Liver (tissue), 9 donors: ENCODE measurements around the gene SLCO4A1. TPM values are rescaled to one million over a fixed set of nuclear protein-coding genes. Genes with fewer than 3 reads are reported as not detected.

Experiments
- DNase-seq: peaks from one replicate; pipeline ENCODE4 v3.0.0-alpha.2; 2017; ENCODE audit warnings: low spot score
- H3K27ac ChIP-seq, 2 donors: one replicate each; pipeline ENCODE4 v1.7.0; 2013; ENCODE audit warnings: inconsistent platforms in 2 of 2, low read length in 2 of 2, control low read depth in 1 of 2, low read depth in 1 of 2, mild to moderate bottlenecking in 1 of 2
- H3K27me3 ChIP-seq, 4 donors: one replicate each; pipeline versions ENCODE4 v1.6.1 to v1.7.0; 2013; ENCODE audit warnings: low read length in 3 of 4, inconsistent platforms in 1 of 4, mild to moderate bottlenecking in 1 of 4, moderate library complexity in 1 of 4; ENCODE audit not compliant: control insufficient read depth in 4 of 4, insufficient read depth in 4 of 4
- H3K36me3 ChIP-seq, 4 donors: one replicate each; pipeline versions ENCODE4 v1.6.1 to v1.7.0; 2013; ENCODE audit warnings: low read length in 3 of 4, mild to moderate bottlenecking in 3 of 4, low read depth in 1 of 4, moderate library complexity in 1 of 4; ENCODE audit not compliant: control insufficient read depth in 4 of 4, insufficient read depth in 3 of 4
- H3K4me1 ChIP-seq, 4 donors: one replicate each; pipeline versions ENCODE4 v1.6.1 to v1.7.0; 2013; ENCODE audit warnings: low read length in 3 of 4, mild to moderate bottlenecking in 3 of 4, moderate library complexity in 1 of 4; ENCODE audit not compliant: control insufficient read depth in 4 of 4, insufficient read depth in 4 of 4
- H3K4me3 ChIP-seq, 3 donors: one replicate each; pipeline versions ENCODE4 v1.6.1 to v1.7.0; 2013; ENCODE audit warnings: low read length in 3 of 3, control low read depth in 1 of 3, low read depth in 1 of 3, mild to moderate bottlenecking in 1 of 3
- H3K9ac ChIP-seq, 2 donors: one replicate each; pipeline ENCODE4 v1.7.0; 2013; ENCODE audit warnings: low read length in 2 of 2, mild to moderate bottlenecking in 2 of 2, moderate library complexity in 2 of 2, control low read depth in 1 of 2, low read depth in 1 of 2
- H3K9me3 ChIP-seq, 4 donors: one replicate each; pipeline versions ENCODE4 v1.6.1 to v1.7.0; 2013; ENCODE audit warnings: low read length in 3 of 4; ENCODE audit not compliant: control insufficient read depth in 4 of 4
- ATF3 ChIP-seq: IDR thresholded peaks from 2 replicates; pipeline ENCODE4 v1.6.1; 2016; ENCODE audit warnings: antibody characterized with exemption
- EGR1 ChIP-seq, 2 donors: IDR thresholded peaks; 2 replicates each; pipeline ENCODE4 v1.6.1; 2016 to 2018; ENCODE audit warnings: antibody characterized with exemption in 2 of 2, low read depth in 2 of 2
- HNF4A ChIP-seq, 2 donors: conservative IDR thresholded peaks; 2 replicates each; pipeline ENCODE4 v1.6.1; 2016; ENCODE audit warnings: antibody characterized with exemption in 2 of 2, mild to moderate bottlenecking in 2 of 2
- JUND ChIP-seq, 2 donors: IDR thresholded peaks; 2 replicates each; pipeline ENCODE4 v1.6.1; 2016; ENCODE audit warnings: antibody characterized with exemption in 2 of 2
- MAX ChIP-seq: IDR thresholded peaks from 2 replicates; pipeline ENCODE4 v1.6.1; 2016; ENCODE audit warnings: antibody characterized with exemption
- RAD21 ChIP-seq, 2 donors: IDR thresholded peaks; 2 replicates each; pipeline ENCODE4 v1.6.1; 2016; ENCODE audit warnings: antibody characterized with exemption in 2 of 2, mild to moderate bottlenecking in 2 of 2
- REST ChIP-seq: IDR thresholded peaks from 2 replicates; pipeline ENCODE4 v1.6.1; 2016; ENCODE audit warnings: antibody characterized with exemption, mild to moderate bottlenecking
- RXRA ChIP-seq, 2 donors: IDR thresholded peaks; 2 replicates each; pipeline ENCODE4 v1.6.1; 2017 to 2018; ENCODE audit warnings: antibody characterized with exemption in 2 of 2, mild to moderate bottlenecking in 1 of 2
- YY1 ChIP-seq: IDR thresholded peaks from 2 replicates; pipeline ENCODE4 v1.6.1; 2016; ENCODE audit warnings: antibody characterized with exemption, mild to moderate bottlenecking
- WGBS: extraction: QIAGEN DNeasy Blood & Tissue Kit; methylation state at CpG from one replicate; pipeline ENCODE4 v1.1.7; 2013; 5-methylcytosine and 5-hydroxymethylcytosine counted together
- polyA plus RNA-seq, 2 donors: library from polyadenylated mRNA; stranded (reverse) in 1 of 2; unstranded in 1 of 2; fragments of 200-250 nt in 1 of 2; fragments of >200 nt in 1 of 2; fragmentation: Nextera tagmentation in 1 of 2; extraction: Ambion mirVana in 1 of 2; gene quantifications; one replicate each; pipeline versions ENCODE4 v1.2.1 to v1.2.3, GENCODE V29; 2013 to 2015
- total RNA-seq, 2 donors: library from RNA; depleted of rRNA; stranded (reverse); fragments of >200 nt; gene quantifications; one replicate each; pipeline ENCODE4 v1.2.3, GENCODE V29; 2014
- TF ChIP-seq, protein P1 (sequence below): fragments of 150-350 bp; IDR thresholded peaks from 2 replicates; pipeline ENCODE4 v1.5.1; 2017; ENCODE audit warnings: improper control_type of control experiment, low read depth, low read length; ENCODE audit not compliant: missing input control
- TF ChIP-seq, protein P2 (sequence below): IDR thresholded peaks from 2 replicates; pipeline ENCODE4 v1.6.1; 2016; ENCODE audit warnings: antibody characterized with exemption
- donor health status: healthy.
- donor health status: healthy.
- donor health status: healthy.
- donor health status: healthy.
- donor health status: healthy.

SLCO4A1 gene
- total and polyA plus RNA-seq, 4 donors, result 1.3 to 4.3 (median 2.6) TPM

GRCh38 chr20:62694868-62695267 lies 52.6 kb downstream of the SLCO4A1 start:
- TF ChIP-seq JUND (IDR thresholded peaks at IDR 0.05), result no peak
- no peak for TF ChIP-seq ATF3
- no peak for TF ChIP-seq RXRA (IDR thresholded peaks at IDR 0.05)
- no peak for TF ChIP-seq YY1
- TF ChIP-seq MAX, result no peak
- TF ChIP-seq REST, result no peak
- TF ChIP-seq, protein P1, sequence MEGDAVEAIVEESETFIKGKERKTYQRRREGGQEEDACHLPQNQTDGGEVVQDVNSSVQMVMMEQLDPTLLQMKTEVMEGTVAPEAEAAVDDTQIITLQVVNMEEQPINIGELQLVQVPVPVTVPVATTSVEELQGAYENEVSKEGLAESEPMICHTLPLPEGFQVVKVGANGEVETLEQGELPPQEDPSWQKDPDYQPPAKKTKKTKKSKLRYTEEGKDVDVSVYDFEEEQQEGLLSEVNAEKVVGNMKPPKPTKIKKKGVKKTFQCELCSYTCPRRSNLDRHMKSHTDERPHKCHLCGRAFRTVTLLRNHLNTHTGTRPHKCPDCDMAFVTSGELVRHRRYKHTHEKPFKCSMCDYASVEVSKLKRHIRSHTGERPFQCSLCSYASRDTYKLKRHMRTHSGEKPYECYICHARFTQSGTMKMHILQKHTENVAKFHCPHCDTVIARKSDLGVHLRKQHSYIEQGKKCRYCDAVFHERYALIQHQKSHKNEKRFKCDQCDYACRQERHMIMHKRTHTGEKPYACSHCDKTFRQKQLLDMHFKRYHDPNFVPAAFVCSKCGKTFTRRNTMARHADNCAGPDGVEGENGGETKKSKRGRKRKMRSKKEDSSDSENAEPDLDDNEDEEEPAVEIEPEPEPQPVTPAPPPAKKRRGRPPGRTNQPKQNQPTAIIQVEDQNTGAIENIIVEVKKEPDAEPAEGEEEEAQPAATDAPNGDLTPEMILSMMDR, result no peak
- no peak for TF ChIP-seq RAD21 (IDR thresholded peaks at IDR 0.05)
- TF ChIP-seq, protein P2, sequence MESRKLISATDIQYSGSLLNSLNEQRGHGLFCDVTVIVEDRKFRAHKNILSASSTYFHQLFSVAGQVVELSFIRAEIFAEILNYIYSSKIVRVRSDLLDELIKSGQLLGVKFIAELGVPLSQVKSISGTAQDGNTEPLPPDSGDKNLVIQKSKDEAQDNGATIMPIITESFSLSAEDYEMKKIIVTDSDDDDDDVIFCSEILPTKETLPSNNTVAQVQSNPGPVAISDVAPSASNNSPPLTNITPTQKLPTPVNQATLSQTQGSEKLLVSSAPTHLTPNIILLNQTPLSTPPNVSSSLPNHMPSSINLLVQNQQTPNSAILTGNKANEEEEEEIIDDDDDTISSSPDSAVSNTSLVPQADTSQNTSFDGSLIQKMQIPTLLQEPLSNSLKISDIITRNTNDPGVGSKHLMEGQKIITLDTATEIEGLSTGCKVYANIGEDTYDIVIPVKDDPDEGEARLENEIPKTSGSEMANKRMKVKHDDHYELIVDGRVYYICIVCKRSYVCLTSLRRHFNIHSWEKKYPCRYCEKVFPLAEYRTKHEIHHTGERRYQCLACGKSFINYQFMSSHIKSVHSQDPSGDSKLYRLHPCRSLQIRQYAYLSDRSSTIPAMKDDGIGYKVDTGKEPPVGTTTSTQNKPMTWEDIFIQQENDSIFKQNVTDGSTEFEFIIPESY, result no peak

DNA sequence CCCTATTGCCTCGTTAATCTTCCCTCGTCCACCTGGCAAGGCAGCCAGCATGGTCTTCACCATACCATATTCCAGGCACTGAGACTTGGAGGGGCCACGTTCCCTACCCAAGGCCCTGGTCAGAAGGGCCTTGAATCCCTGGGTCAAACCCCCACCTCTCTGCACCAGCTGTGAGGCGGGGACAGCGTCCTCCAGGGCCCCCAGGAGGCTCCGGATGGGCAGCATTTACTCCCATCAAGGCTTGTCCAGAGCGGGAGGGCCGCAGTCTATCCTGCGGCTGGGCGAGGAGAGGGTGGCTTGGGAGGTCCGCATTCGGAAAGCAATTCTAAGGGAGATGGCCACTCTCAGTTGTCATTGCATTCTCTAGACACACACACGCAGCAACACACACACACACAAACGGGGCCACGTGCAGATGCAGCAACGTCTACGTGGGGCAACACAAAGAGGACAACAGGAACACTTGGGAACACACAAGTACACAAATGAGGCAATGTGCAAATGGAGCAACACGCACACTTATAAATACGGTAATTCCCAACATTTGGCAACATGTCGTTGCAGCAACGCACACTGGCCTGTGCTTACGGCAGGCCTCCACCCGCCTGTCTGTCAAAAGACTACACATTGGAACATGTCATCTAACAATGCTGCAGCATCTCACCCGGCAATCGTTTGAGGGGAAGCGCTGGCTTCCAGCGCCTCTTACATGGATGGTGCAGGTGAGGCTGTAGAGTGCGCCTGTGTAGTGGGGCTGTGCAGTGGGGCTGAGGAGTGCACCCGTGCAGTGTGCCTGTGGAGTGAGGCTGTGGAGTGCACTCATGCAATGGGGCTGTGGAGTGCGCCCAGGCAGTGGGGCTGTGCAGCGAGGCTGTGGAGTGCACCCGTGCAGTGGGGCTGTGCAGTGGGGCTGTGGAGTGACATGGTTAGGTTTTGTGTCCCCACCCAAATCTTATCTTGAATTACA lies 53.4 kb downstream of the SLCO4A1 start:
- WGBS, result 84% methylated on average over 32 of the region's 32 CpGs
- TF ChIP-seq EGR1 (IDR thresholded peaks at IDR 0.05; ENCODE audit: low read depth in 2 of 2) (no peak), RXRA (IDR thresholded peaks at IDR 0.05) (no peak), YY1 (no peak), ATF3 (no peak), JUND (IDR thresholded peaks at IDR 0.05) (no peak), HNF4A (conservative IDR thresholded peaks at IDR 0.05) (no peak)
- TF ChIP-seq, protein P1, result no peak
- no peak overlapping the region for H3K4me3 ChIP-seq
- no peak overlapping the region for H3K9ac ChIP-seq
- no peaks in the 10 kb centered on the region for H3K4me1 ChIP-seq
- peaks cover 0 to 4% (median 0%) of the 10 kb centered on the region in 4 donors for H3K27me3 ChIP-seq
- H3K36me3 ChIP-seq, result no peaks in the 10 kb centered on the region
- no peak overlapping the region for H3K27ac ChIP-seq
- no peaks in the 10 kb centered on the region for H3K9me3 ChIP-seq
- DNase-seq, result no peak

More at GRCh38 chr20:62694868-62695267, 52.6 kb downstream of the SLCO4A1 start:
- Histone ChIP-seq H3K9me3 (no peaks in the 10 kb centered on the region), H3K9ac (no peak overlapping the region), H3K36me3 (no peaks in the 10 kb centered on the region), H3K4me3 (no peak overlapping the region), H3K4me1 (no peaks in the 10 kb centered on the region), H3K27me3 (peaks cover 0 to 4% (median 0%) of the 10 kb centered on the region in 4 donors), H3K27ac (no peak overlapping the region)
- 72% methylated on average over 15 of the region's 15 CpGs for WGBS
- no peak for DNase-seq
